OCI-LY3 (cell line): ENCODE data around the gene MC2R.

Experiments used
- H2AFZ ChIP-seq: fragments of 200-600, 300-600 bp; shearing (Covaris generic); 2 replicates; pipeline ENCODE4 v1.6.0; 2014; ENCODE audit warnings: antibody characterized with exemption, low read depth, low read length
- H3K27ac ChIP-seq: fragments of 200-600, 300-600 bp; sonication (generic); 2 replicates; pipeline ENCODE4 v1.5.1; 2014; ENCODE audit warnings: mild to moderate bottlenecking, low read length, moderate library complexity, mixed read lengths
- H3K27me3 ChIP-seq: fragments of 200-600, 300-600 bp; sonication (generic); 2 replicates; pipeline ENCODE4 v1.6.1; 2014; ENCODE audit warnings: low read depth, low read length, mixed read lengths
- H3K36me3 ChIP-seq: fragments of 200-600, 300-600 bp; sonication (generic); replicated peaks from 2 replicates; pipeline ENCODE3; 2014; ENCODE audit warnings: low read depth, low read length, mixed read lengths
- H3K4me1 ChIP-seq: fragments of 300-600, 200-600 bp; sonication (generic); 2 replicates; pipeline ENCODE4 v1.6.1; 2014; ENCODE audit warnings: low read length, mixed read lengths
- H3K4me2 ChIP-seq: fragments of 200-600, 300-600 bp; sonication (generic); 2 replicates; pipeline ENCODE4 v1.6.1; 2014; ENCODE audit warnings: low read length, mixed read lengths
- H3K4me3 ChIP-seq: fragments of 300-600, 200-600 bp; sonication (generic); 2 replicates; pipeline ENCODE4 v1.5.1; 2014; ENCODE audit warnings: antibody characterized with exemption, mild to moderate bottlenecking, low read length, moderate library complexity
- H3K79me2 ChIP-seq: fragments of 300-600, 200-600 bp; shearing (Covaris generic); 2 replicates; pipeline ENCODE4 v1.6.1; 2014; ENCODE audit warnings: mild to moderate bottlenecking, low read length, mixed read lengths
- H3K9ac ChIP-seq: fragments of 300-600, 200-600 bp; shearing (Covaris generic); 2 replicates; pipeline ENCODE4 v1.6.0; 2014; ENCODE audit warnings: mild to moderate bottlenecking, low read length, moderate library complexity
- H3K9me3 ChIP-seq: fragments of 200-600, 300-600 bp; shearing (Covaris generic); 2 replicates; pipeline ENCODE4 v1.6.1; 2014; ENCODE audit warnings: low read length, mixed read lengths; ENCODE audit not compliant: insufficient read depth
- H4K20me1 ChIP-seq: fragments of 200-600, 300-600 bp; sonication (generic); 2 replicates; pipeline ENCODE4 v1.6.1; 2016; ENCODE audit warnings: low read length, mixed read lengths; ENCODE audit not compliant: insufficient read depth
- EZH2phosphoT487 ChIP-seq: fragments of 200-600 bp; shearing (Covaris generic); IDR thresholded peaks from 2 replicates; pipeline ENCODE4 v1.6.1; 2018; ENCODE audit warnings: antibody characterized with exemption, mixed run types, low read depth
- TF ChIP-seq, protein P1 (sequence below): fragments of 200-600, 300-600 bp; sonication (generic); IDR thresholded peaks from 2 replicates; pipeline ENCODE4 v1.5.1; 2014; ENCODE audit warnings: antibody characterized with exemption, low read length, low read depth

MC2R gene

DNA sequence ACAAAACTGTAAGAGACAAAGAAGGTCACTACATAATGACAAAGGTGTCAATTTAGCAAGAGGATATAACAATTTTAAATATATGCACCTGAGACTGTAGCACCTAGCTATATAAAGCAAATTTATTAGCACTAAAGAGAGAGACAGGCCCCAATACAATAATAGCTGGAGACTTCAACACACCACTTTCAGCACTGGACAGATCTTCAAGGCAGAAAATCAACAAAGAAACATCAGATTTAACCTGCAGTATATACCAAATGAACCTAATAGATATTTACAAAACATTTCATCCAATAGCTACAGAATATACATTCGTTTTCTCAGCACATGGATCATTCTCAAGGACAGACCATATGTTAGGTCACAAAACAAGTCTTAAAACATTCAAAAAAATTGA is 14.7 kb downstream of the MC2R start:
- H4K20me1 ChIP-seq = no peaks in the 10 kb centered on the region
- no peaks in the 10 kb centered on the region for H3K9me3 ChIP-seq
- H3K4me1 ChIP-seq = peaks cover 3% of the 10 kb centered on the region
- H2AFZ ChIP-seq = no peak overlapping the region
- no peak overlapping the region for H3K9ac ChIP-seq
- H3K4me3 ChIP-seq = no peak overlapping the region
- no peaks in the 10 kb centered on the region for H3K36me3 ChIP-seq
- H3K27me3 ChIP-seq = no peaks in the 10 kb centered on the region
- H3K79me2 ChIP-seq = no peaks in the 10 kb centered on the region
- H3K4me2 ChIP-seq = no peak overlapping the region
- TF ChIP-seq, protein P1, sequence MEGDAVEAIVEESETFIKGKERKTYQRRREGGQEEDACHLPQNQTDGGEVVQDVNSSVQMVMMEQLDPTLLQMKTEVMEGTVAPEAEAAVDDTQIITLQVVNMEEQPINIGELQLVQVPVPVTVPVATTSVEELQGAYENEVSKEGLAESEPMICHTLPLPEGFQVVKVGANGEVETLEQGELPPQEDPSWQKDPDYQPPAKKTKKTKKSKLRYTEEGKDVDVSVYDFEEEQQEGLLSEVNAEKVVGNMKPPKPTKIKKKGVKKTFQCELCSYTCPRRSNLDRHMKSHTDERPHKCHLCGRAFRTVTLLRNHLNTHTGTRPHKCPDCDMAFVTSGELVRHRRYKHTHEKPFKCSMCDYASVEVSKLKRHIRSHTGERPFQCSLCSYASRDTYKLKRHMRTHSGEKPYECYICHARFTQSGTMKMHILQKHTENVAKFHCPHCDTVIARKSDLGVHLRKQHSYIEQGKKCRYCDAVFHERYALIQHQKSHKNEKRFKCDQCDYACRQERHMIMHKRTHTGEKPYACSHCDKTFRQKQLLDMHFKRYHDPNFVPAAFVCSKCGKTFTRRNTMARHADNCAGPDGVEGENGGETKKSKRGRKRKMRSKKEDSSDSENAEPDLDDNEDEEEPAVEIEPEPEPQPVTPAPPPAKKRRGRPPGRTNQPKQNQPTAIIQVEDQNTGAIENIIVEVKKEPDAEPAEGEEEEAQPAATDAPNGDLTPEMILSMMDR = no peak
- no peak for TF ChIP-seq EZH2phosphoT487
- H3K27ac ChIP-seq = no peak overlapping the region

GRCh38 chr18:13895505-13896033 is 19.8 kb downstream of the MC2R start:
- H2AFZ ChIP-seq = peak overlapping the region; percentile 71; the same call in 1 of the 2 replicates
- no peaks in the 10 kb centered on the region for H3K27me3 ChIP-seq
- no peaks in the 10 kb centered on the region for H3K79me2 ChIP-seq
- no peak overlapping the region for H3K4me3 ChIP-seq
- H3K9ac ChIP-seq = no peak overlapping the region
- H3K27ac ChIP-seq = no peak overlapping the region
- no peaks in the 10 kb centered on the region for H3K36me3 ChIP-seq
- no peaks in the 10 kb centered on the region for H3K9me3 ChIP-seq
- TF ChIP-seq, protein P1 = no peak
- no peak for TF ChIP-seq EZH2phosphoT487
- H4K20me1 ChIP-seq = no peaks in the 10 kb centered on the region
- H3K4me2 ChIP-seq = peak overlapping the region; percentile 17; the same call in 1 of the 2 replicates
- peaks cover 52% of the 10 kb centered on the region for H3K4me1 ChIP-seq

GRCh38 chr18:13894531-13894930 is 20.8 kb downstream of the MC2R start:
- TF ChIP-seq EZH2phosphoT487 = no peak
- TF ChIP-seq, protein P1 = no peak
- H3K79me2 ChIP-seq = no peaks in the 10 kb centered on the region
- peak overlapping the region; percentile 98 for H3K27ac ChIP-seq
- no peaks in the 10 kb centered on the region for H3K27me3 ChIP-seq
- H3K4me1 ChIP-seq = peaks cover 62% of the 10 kb centered on the region
- H3K36me3 ChIP-seq = no peaks in the 10 kb centered on the region
- no peaks in the 10 kb centered on the region for H4K20me1 ChIP-seq
- peak overlapping the region; percentile 81 for H3K4me2 ChIP-seq
- H3K4me3 ChIP-seq = no peak overlapping the region
- H3K9ac ChIP-seq = 0 out of 2 replicates have a peak overlapping the region, but pooled peaks have one; percentile 56
- no peak overlapping the region for H2AFZ ChIP-seq
- H3K9me3 ChIP-seq = no peaks in the 10 kb centered on the region

DNA sequence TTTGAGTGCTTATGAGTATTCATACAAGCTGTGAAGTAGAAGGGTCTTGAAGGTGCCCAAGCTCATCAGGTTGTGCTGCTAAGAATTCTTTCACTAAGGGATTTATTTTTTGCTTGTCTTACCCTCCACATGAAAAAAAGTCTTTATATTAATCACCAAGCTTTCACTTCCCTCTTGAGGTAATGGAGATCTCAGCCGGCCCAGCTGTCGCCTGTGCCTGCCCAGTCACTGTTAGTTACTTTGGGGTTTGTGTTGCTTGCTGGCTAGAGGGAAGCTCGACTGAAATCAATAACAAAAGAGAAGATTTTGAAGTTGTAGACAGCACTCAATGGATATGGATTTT is 21.9 kb downstream of the MC2R start:
- peak overlapping the region; percentile 89 for H3K4me2 ChIP-seq
- H3K27me3 ChIP-seq = no peaks in the 10 kb centered on the region
- no peak overlapping the region for H2AFZ ChIP-seq

More for the DNA sequence above, 21.9 kb downstream of the MC2R start:
- Histone ChIP-seq H3K36me3 (no peaks in the 10 kb centered on the region), H3K4me1 (peaks cover 72% of the 10 kb centered on the region), H3K9ac (peak overlapping the region; percentile 70), H3K27ac (peak overlapping the region; percentile 98), H3K9me3 (no peaks in the 10 kb centered on the region), H3K4me3 (peak overlapping the region; percentile 67), H3K79me2 (no peaks in the 10 kb centered on the region), H4K20me1 (no peaks in the 10 kb centered on the region)
- TF ChIP-seq, protein P1 = no peak
- no peak for TF ChIP-seq EZH2phosphoT487
